ENCODE measurements around the gene INTS3.

INTS3 gene, protein sequence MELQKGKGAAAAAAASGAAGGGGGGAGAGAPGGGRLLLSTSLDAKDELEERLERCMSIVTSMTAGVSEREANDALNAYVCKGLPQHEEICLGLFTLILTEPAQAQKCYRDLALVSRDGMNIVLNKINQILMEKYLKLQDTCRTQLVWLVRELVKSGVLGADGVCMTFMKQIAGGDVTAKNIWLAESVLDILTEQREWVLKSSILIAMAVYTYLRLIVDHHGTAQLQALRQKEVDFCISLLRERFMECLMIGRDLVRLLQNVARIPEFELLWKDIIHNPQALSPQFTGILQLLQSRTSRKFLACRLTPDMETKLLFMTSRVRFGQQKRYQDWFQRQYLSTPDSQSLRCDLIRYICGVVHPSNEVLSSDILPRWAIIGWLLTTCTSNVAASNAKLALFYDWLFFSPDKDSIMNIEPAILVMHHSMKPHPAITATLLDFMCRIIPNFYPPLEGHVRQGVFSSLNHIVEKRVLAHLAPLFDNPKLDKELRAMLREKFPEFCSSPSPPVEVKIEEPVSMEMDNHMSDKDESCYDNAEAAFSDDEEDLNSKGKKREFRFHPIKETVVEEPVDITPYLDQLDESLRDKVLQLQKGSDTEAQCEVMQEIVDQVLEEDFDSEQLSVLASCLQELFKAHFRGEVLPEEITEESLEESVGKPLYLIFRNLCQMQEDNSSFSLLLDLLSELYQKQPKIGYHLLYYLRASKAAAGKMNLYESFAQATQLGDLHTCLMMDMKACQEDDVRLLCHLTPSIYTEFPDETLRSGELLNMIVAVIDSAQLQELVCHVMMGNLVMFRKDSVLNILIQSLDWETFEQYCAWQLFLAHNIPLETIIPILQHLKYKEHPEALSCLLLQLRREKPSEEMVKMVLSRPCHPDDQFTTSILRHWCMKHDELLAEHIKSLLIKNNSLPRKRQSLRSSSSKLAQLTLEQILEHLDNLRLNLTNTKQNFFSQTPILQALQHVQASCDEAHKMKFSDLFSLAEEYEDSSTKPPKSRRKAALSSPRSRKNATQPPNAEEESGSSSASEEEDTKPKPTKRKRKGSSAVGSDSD

GRCh38 chr1:153727463-153728304 lies at the start of gene INTS3:
Gene INTS3, plus strand, starts transcription at chr1:153728050. Its CDS starts 585 bp downstream, at chr1:153728635.
- DNase-seq (ENCODE audit: low read depth) = peak; percentile 100
- TF ChIP-seq CTCF (IDR thresholded peaks at IDR 0.05; ENCODE audit: insufficient read depth, low read depth, low read length, missing control alignments) = no peak
- H3K4me3 ChIP-seq (ENCODE audit: low read depth, low read length) = peak within 1 kb of the TSS; percentile 97

GRCh38 chr1:153678519-153679336 lies 49.1 kb upstream of the INTS3 start, which contains the start of gene NPR1:
Gene NPR1, plus strand, starts transcription at chr1:153678688. Its CDS starts 421 bp downstream, at chr1:153679109.
- no peak for TF ChIP-seq CTCF (IDR thresholded peaks at IDR 0.05; ENCODE audit: insufficient read depth, low read depth, low read length, missing control alignments)
- DNase-seq (ENCODE audit: low read depth) = peak; percentile 19
- H3K4me3 ChIP-seq (ENCODE audit: low read depth, low read length) = peak within 1 kb of the TSS; percentile 2

DNA sequence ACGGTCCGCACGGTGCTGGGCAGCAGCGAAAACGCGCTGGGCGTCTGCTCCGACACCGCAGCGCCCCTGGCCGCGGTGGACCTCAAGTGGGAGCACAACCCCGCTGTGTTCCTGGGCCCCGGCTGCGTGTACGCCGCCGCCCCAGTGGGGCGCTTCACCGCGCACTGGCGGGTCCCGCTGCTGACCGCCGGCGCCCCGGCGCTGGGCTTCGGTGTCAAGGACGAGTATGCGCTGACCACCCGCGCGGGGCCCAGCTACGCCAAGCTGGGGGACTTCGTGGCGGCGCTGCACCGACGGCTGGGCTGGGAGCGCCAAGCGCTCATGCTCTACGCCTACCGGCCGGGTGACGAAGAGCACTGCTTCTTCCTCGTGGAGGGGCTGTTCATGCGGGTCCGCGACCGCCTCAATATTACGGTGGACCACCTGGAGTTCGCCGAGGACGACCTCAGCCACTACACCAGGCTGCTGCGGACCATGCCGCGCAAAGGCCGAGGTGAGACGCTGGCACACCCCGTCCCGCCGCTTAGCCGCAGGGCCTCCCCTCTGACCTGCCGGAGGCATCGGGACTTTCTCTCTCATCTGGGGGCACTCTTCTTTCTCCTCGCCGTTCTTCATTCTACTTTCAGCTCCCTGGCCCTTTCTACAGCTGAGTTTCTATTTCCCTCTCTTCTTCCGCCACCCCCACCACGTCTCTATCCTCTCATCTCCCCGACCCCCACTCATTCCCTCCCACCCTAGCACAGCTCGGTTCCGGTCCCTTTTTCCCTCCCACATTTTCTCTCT lies 48.3 kb upstream of the INTS3 start:
- no peak for TF ChIP-seq CTCF (IDR thresholded peaks at IDR 0.05; ENCODE audit: insufficient read depth, low read depth, low read length, missing control alignments)
- H3K4me3 ChIP-seq (ENCODE audit: low read depth, low read length) = peak overlapping the region; percentile 2; the same call in 1 of the 2 replicates
- DNase-seq (ENCODE audit: low read depth) = no peak

- H3K4me3 ChIP-seq (ENCODE audit: low read depth, low read length) = no peak overlapping the region
- no peak for TF ChIP-seq CTCF (IDR thresholded peaks at IDR 0.05; ENCODE audit: insufficient read depth, low read depth, low read length, missing control alignments)
- no peak for DNase-seq (ENCODE audit: low read depth)
Observed at GRCh38 chr1:153680120-153680403, 47.8 kb upstream of the INTS3 start.

DNA sequence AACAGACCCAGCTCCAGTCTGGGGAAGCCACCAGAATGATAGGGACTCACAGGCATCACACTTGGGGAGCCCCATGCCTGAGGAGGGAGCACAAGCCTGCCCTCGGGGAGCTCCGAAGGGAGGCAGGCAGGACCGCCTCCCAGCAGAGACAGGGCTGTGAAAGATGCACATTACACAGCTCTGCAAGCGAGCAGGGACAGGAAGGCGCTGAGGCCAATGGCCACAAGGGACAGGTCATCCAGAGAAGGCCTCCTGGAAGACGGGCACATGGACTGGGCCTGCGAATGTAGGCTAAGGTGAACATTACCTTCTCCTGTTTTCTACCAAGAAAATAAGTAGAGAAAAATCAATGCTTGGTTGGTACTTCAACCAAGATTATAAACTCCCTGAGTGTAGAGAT lies 45.1 kb upstream of the INTS3 start:
- no peak for TF ChIP-seq CTCF (IDR thresholded peaks at IDR 0.05; ENCODE audit: insufficient read depth, low read depth, low read length, missing control alignments)
- no peak for DNase-seq (ENCODE audit: low read depth)
- no peak overlapping the region for H3K4me3 ChIP-seq (ENCODE audit: low read depth, low read length)
